Ovary (tissue), 3 donors: Measurements from ENCODE around the gene NFKBIE.

Experiments used
- EP300 ChIP-seq: sonication (generic); formaldehyde crosslinking; IDR thresholded peaks from one replicate; pipeline ENCODE4 v1.6.1; 2017; ENCODE audit warnings: antibody characterized with exemption
- POLR2A ChIP-seq: fragments of 450-650 bp; IDR thresholded peaks from one replicate; pipeline ENCODE4 v1.6.1; 2017; ENCODE audit warnings: antibody characterized with exemption, mild to moderate bottlenecking, moderate library complexity
- TF ChIP-seq, protein P1 (sequence below), 3 donors: fragments of 450-650 bp in 2 of 3; fragments of 200-600 bp in 1 of 3; IDR thresholded peaks; one replicate each; pipeline versions ENCODE4 v1.5.1 to v1.8.0; 2016 to 2022; ENCODE audit warnings: antibody characterized with exemption in 3 of 3, mild to moderate bottlenecking in 1 of 3
- donor health status: DM: no; HTN: no; CAD: no.

DNA sequence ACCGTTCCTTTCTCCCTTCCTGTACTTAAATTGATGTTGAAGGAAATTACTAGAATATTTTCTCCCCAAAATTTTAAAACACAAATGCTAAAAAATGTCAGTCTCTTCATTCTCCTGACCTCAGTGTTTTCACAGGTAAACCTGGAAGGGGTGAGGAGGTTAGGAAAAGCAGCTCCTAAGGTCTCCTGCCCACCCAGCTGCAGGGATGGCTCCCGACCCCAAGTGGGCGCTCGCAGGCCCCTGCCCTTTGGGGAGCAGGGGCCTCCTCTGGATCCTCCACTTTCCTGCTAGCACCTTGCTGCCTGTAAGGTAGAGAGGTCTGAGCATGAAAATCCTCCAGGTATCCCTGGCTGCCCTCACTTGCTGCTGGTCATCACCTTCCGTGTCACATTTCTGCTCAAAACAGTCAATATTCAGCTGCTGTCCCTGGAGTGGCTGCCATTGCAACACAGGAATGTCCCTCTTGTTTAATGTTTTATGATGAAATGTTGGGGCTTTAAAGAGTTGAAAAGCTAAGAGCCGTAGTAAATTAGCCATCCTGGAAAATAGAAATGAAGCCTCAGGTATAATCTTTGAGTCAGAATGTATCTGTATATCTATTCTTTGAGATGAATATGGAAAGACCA is 29.3 kb downstream of the NFKBIE start:
- TF ChIP-seq, protein P1, sequence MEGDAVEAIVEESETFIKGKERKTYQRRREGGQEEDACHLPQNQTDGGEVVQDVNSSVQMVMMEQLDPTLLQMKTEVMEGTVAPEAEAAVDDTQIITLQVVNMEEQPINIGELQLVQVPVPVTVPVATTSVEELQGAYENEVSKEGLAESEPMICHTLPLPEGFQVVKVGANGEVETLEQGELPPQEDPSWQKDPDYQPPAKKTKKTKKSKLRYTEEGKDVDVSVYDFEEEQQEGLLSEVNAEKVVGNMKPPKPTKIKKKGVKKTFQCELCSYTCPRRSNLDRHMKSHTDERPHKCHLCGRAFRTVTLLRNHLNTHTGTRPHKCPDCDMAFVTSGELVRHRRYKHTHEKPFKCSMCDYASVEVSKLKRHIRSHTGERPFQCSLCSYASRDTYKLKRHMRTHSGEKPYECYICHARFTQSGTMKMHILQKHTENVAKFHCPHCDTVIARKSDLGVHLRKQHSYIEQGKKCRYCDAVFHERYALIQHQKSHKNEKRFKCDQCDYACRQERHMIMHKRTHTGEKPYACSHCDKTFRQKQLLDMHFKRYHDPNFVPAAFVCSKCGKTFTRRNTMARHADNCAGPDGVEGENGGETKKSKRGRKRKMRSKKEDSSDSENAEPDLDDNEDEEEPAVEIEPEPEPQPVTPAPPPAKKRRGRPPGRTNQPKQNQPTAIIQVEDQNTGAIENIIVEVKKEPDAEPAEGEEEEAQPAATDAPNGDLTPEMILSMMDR (IDR thresholded peaks at IDR 0.05): no peak
- TF ChIP-seq EP300 (no peak), POLR2A (no peak)
